HG03139 (cell line): Measurements from ENCODE around the gene FCRL2.

Experiments
- ATAC-seq: cut with Tn5 transposase; IDR thresholded peaks from one replicate; pipeline ENCODE4 v1.9.1; 2021; ENCODE audit not compliant: unreplicated experiment

FCRL2 gene, protein sequence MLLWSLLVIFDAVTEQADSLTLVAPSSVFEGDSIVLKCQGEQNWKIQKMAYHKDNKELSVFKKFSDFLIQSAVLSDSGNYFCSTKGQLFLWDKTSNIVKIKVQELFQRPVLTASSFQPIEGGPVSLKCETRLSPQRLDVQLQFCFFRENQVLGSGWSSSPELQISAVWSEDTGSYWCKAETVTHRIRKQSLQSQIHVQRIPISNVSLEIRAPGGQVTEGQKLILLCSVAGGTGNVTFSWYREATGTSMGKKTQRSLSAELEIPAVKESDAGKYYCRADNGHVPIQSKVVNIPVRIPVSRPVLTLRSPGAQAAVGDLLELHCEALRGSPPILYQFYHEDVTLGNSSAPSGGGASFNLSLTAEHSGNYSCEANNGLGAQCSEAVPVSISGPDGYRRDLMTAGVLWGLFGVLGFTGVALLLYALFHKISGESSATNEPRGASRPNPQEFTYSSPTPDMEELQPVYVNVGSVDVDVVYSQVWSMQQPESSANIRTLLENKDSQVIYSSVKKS

GRCh38 chr1:157776971-157777391 lies at the start of gene FCRL2:
Gene FCRL2 (minus strand): TSS chr1:157777132. CDS start chr1:157777073, 59 bp downstream.
- ATAC-seq, result no peak

- ATAC-seq, result no peak
These were observed 43.4 kb upstream of the FCRL2 start for GRCh38 chr1:157820299-157820698.

- no peak for ATAC-seq
These were observed 43.0 kb upstream of the FCRL2 start, which contains the start of gene FCRL1 for GRCh38 chr1:157819896-157820295. Gene FCRL1 (minus strand): TSS chr1:157820120. CDS start chr1:157820037, 83 bp downstream.

- no peak for ATAC-seq
These were observed 42.3 kb upstream of the FCRL2 start for GRCh38 chr1:157819215-157819614.

DNA sequence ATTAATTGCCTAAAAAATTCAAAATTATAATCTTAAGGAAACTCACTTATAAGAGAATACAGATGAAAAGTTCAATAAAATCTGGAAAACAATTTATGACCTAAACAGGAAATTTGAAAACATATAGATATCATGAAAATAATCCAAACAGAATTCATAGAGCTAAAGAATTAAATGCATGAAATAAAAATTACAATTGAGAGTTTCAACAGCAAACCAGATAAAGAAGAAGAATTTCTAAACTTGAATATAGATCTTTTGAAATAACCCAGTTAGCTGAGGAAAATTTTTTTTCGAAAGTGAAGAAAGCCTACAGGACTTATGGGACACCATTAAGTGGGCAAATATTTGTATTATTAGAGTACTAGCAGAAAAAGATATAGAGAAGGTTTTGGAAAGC lies 36.3 kb upstream of the FCRL2 start:
- ATAC-seq, result no peak

- peak; percentile 94 for ATAC-seq
These were observed 29.7 kb upstream of the FCRL2 start for GRCh38 chr1:157806431-157807149.

DNA sequence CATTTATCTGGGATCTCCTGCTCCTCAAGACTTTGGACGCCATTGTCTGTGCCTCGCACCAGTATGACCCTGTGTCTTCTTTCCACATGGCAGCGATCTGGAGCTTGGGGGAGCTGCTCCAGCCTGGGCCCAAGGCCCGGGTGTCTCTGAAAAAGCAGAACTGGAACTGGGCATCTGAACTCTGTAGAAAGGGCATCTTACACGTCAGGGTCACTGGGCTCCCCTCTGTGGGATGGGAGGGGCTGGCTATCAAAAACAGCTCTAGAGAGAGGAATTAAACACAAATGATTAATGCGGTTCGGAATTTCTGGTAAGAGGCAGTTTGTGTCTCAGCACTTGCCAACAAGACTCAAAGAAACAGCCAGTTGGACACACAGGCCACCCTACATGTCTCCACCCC lies 26.9 kb upstream of the FCRL2 start:
- ATAC-seq, result no peak

GRCh38 chr1:157799996-157800395 lies 23.1 kb upstream of the FCRL2 start:
- ATAC-seq, result no peak

- no peak for ATAC-seq
These were observed 21.3 kb upstream of the FCRL2 start for GRCh38 chr1:157798211-157798610.

GRCh38 chr1:157785248-157785647 lies 8.3 kb upstream of the FCRL2 start:
- ATAC-seq, result no peak

DNA sequence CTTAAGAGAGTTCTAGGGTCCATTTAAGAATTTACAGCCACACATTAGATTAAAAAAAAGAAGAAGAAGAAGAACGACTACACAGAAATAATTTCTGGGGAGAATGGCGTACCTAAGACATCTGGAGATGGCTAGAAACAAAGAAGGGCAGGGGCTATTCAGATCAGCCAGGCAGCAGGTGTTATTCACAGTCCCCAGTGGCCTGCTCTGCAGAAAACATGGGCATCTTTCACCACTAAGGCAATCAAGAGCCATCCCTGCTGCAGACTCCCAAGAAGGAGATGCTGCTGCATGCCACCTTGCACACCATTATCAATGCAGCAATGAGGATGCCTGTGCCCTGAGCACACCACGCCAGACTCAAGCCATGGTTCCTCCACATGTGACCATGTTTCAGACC lies 7.9 kb upstream of the FCRL2 start:
- ATAC-seq, result no peak

DNA sequence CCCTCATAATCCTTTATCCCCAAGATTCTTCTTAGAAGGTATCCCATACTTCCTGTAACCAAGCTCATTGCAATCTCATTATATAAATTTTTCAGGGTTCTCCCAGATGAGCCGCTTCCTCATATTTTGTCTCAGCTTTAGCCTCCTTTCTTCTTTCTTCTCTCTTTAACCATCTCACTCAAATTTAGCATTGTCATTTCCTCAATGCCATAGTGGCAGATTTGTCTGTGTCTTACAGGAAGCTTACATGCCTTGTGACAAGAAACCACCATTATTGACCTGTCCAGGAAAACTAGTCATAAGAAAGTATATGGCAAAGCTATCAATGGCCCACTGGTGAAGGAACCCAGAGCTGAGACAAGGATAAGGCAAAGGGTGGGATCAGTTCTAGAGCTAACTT lies 6.0 kb upstream of the FCRL2 start:
- ATAC-seq, result no peak

DNA sequence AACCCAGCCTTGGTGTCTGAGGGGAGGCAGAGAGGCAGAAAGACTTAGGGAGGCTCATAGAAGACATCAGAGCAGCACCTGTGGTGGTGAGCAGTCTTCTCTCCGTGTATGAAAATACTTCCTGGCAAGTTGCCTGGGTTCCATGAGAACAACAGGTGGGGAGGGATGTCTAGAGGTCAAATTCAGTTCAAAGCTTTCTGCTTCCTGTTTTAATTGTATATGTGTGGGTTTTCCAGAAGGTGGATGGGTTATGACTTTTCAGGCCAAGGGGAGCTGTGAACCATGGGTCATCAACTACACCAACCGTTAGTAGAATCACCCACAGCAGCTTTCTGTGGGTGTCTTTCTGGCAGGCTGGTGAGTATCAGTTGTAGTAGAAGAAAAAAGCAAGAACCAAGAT lies 4.1 kb upstream of the FCRL2 start:
- ATAC-seq, result peak; percentile 48

DNA sequence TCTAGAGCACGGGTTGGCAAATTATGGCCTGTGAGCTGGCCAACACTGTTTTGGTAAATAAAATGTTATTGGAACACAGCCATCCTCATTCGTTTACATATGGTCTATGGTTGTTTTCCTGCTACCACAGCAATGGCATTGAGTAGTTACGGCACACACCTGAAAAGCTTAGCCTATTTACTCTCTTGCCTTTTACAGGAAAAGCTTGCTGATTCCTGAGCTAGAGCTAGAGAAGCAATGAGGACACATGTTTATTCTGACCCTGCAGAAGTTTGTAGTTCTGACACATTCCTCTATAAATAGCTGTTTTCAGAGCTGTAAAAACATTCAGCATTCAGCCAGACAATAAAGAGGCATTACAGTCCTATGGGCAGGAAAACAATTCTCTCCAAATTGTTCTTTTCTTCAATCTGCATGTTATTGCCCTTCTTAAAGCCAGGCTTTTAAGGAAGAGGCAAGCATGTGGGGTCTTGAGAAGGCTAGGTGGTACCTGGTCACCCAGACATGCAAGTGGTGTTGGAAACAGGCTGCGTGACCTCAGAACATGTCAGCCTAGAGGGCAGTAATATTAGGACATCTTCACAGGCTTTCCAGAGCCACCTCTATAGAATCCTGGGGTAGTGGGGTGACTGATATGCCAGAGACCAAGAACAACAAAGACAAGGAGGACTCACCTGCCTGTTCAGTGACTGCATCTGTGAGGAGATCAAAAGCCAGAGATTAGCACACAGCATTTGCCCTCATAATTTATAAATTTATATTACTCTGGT lies 1.6 kb downstream of the FCRL2 start:
- no peak for ATAC-seq

DNA sequence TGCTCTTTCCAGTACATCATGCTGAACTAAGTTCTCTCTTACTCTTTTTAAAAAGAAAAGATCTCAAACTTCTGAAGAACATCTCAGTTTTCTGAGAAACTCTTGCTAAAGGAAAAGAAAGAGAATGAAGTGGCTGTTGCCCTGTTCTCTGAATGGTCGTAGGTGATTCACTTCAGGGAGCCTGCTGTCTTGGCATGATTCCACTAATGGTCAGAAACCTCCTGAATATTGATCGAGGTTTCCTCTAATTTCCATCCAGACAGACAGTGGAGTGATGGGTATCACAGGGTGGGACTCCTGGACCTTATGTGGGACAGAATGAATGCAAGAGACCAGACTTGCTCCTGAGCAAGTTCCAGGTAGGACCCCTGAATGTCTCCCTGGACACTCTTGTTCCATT lies 2.5 kb downstream of the FCRL2 start:
- ATAC-seq, result no peak

DNA sequence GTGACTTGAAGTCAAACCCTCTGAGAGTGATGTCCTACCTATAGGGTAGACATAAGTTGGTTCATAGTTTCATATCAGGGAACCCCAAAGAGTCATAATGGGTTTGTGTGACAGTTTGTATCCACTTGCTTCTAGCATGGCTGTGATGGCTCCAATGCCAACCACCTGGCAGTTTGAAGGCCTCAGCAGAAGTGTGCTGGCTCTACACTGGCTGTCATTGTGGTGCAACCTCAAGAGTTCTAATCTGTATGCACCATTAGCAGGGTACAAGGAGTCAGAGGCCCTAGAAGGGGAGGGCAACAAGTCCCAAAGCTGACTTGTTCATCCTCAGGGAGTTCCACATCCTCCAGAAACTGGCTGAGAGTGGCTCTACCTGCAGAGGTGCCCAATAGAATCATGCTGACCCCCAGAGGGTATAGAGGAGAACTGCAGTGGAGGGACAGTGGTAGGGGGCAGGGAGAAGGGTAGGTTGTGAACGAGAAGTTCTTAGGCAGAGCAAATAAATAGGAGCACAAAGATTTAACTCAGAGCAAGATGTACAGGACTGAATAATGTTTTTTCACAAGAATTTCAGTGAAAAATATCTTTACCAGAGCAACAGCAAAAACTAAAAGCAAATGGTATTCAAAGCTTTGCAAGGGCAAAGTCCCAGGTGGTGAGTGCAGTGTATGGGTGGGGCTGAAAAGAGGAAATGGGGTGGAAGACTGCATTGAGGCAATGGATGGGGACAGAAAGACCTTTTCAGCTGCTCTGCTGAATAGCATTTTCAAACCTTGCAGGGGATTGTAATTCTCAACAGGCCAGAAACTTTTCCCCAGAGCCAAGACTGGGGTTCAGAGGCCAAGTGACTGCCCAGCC lies 3.2 kb downstream of the FCRL2 start:
- peak; percentile 43 for ATAC-seq

DNA sequence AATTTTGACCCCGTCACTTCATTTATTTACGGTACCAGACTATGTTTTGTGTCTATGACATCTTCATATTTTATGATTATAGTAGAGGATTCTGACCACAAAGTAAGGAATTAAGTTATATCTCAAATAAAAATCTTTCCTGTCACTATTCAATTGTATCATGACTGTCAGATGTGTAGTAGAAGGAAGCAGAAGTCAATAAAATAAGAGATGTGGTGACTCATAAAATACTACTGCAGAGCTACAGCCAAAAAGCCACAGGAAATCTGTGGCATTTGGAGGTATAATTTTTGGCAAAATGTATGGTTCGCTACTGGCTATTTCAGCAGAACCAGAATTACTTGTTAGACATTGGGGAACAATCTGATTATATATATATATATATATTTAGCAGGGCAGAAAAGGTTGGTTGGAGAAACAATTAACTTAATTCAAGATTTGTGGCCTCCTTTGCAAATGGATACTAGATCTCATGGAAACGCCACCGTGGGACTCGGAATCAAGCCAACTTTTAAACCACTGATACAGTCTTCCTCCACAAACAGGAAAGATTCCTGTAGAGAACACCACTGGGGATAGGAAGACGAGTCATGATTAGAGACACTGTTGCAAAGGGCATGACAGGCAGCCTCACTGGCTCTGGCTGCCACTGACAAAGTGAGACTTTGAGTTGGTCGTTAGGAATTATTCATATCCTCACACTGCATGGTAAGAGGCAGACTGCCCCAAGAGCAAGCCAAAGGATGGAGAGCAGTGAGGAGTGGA lies 5.1 kb downstream of the FCRL2 start:
- ATAC-seq, result no peak

DNA sequence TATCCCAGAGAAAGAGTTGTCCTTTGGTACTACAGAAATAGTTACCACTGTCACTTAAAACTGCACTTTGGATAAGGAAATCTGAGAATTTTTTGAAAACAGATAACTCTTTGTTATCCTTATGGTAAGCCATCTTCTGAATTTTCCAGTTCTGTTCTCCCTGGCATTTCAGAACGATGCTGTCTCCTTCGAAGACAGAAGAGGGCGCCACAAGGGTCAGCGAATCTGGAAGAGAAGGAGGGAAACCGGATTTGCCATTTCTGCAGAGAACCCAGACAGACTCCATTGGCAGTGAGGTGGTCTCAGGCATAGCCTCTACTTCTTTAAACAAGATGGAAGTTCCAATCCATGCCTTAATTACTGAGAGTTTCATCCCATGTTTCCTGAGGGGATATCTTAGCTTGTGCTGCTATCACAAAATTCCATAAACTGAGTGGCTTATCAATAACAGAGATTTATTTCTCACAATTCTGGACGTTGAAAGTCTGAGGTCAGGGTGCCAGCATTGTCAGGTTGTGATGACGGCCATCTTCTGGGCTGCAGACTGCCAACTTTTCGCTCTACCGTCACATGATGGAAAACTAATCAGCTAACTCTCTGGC lies 6.4 kb downstream of the FCRL2 start:
- no peak for ATAC-seq

GRCh38 chr1:157766792-157767191 lies 10.1 kb downstream of the FCRL2 start:
- no peak for ATAC-seq
